HG03460 (cell line): ENCODE data around the gene HOXC9.

Experiments used
- ATAC-seq: cut with Tn5 transposase; IDR thresholded peaks from one replicate; pipeline ENCODE4 v1.9.1; 2021; ENCODE audit not compliant: unreplicated experiment

The HOXC9 gene

DNA sequence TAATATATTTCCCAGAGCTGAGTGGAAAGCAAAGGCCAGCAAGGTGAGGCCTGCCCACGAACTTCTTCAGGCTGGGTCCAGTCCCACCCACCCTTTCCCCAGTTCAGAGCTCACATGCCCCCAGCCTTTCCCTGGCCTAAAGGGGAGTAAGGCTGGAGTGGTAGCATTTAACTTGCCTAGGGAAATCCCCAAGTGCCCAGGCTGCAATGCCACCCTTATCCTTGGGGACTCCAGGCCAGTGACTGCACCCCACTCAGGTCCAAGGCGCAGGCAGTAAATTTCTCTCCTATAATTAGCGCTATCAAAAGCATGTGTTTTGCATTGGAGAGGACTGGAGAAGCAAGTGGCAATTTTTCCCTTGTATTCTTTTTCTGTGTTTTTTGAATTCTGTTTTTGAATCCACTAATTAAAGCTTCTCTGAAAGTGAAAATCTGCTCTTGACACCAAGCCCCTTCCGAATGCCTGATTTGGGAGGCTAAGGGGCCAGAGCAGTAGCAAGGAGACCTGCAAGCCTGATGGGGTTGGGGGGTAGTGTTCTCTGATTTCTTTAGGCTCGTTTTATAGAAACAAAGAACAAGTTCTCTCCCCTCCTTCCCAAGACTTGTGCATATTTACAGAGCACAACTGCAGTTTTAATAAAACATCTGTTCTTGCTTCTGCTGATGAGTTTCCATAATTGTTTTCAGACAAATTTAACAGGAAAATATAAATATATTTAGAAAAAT lies 24.8 kb downstream of the HOXC9 start:
- no peak for ATAC-seq

DNA sequence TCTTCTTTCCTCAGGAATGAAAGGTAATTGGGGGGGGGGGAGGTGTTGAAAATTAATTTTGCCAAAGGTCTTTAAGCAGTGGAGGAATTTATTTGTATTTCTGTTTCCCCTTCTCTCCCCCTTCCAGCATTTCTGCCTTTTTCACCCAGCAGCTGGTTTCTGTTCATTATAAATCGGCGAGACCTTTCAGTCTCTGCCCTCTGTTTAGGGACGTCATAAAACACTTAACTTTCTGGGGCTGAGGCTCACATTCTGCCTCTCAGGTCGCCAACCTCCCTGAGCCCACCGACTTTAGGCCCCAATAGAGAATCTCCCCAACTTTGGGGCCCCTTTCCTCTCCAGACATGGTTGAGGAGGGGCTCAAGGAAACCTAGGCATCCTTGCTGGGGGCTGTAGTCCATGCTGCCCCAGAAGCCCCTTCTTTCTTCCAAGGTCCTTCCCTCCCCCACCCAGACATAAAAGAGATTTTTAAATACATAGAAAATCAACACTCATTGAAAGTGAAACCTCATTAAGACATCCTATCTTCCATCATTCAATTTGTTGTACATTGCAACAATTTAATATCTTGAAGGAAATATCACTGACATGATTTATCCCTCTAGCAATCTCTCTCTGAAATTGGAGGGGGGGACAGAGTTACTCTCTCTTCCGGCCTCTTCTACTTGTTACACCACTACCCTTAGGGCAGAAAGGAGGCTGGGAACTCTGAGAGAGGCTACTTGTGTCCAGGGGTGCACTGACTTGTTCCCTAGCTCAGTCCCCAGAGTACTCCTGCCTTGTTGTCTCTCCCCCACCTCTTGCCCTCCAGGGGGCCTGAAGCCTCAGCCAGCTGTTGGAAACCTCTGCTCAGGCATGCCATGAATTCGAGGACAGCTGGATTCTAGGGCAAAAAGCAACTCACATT lies 25.8 kb downstream of the HOXC9 start:
- no peak for ATAC-seq

DNA sequence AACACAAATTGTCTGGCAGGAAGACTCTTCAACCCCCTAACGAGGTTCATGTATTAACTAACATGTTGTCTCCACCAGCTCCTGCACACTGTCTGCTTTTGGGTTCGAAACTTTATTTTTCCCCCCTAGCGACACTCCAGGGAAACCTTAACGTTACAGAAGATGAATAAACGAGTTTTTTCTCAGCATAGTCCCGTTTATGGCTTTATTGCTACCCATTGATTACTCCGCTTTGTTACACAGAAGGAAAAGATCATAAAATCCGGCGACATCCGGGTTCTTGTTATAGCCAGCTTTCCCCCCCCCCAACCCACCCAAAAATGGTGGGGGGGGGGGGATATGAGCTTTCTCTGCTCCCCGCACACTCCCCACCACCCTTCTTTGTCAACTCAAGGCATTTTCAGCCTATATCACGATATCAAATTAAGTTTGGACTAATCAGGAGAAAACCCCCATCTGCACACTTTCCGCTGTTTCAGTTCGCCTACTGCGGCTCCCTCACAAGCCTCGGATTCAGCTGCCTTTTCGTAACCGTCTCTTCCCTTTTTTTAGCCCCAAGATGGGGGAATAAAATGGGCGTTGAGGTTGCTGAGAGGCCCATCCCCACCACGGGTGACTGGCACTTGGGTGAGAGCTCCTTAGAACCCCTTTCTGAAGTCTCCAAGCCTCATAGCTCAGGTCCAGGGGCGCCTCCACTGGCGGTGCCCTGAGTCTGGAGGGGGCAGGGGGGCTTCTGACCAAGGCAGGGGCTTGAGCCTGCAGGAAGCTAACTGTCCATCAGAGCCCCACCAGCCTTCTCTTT lies 26.9 kb downstream of the HOXC9 start:
- no peak for ATAC-seq

DNA sequence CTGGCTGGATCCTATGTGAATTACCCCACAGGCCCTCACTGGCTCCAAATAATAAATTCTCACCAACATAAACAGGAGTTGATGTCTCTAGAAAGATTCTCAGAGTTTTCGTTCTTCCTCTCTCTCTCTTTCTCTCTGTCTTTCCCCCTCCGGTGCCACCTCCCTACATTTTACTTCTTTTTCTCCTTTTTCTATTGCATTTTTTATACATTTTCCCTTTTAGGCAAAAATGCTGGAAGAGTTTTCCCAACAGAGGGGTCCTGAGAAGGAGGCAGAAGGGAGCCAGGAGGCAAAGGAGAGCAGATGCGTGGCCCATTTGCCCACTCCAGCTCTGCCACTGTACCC lies 27.5 kb downstream of the HOXC9 start:
- no peak for ATAC-seq

DNA sequence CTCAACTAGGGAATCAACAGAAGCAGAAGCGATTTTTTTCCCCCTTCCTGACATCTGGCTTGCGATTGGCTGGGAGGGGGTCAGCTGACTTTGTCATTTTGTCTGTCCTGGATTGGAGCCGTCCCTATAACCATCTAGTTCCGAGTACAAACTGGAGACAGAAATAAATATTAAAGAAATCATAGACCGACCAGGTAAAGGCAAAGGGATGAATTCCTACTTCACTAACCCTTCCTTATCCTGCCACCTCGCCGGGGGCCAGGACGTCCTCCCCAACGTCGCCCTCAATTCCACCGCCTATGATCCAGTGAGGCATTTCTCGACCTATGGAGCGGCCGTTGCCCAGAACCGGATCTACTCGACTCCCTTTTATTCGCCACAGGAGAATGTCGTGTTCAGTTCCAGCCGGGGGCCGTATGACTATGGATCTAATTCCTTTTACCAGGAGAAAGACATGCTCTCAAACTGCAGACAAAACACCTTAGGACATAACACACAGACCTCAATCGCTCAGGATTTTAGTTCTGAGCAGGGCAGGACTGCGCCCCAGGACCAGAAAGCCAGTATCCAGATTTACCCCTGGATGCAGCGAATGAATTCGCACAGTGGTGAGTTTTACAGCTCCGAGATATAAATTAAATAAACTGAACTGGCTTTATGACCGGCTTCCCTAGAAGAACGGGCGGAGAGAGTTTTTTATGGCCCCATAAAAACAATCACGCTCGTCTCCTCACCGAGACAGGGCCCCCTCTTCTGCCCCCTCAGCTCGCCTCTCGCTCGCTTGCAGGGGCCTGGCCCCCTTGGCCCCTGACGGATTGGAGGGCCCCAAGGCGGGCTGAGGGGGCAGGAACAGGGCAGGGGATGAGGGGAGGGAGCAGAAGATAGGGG lies 28.6 kb downstream of the HOXC9 start, which contains the start of gene HOXC6:
Gene HOXC6 (plus strand): TSS at position 127 of the 888 bp plus-strand sequence. CDS start 82 bp downstream, at position 209.
- ATAC-seq, result no peak

DNA sequence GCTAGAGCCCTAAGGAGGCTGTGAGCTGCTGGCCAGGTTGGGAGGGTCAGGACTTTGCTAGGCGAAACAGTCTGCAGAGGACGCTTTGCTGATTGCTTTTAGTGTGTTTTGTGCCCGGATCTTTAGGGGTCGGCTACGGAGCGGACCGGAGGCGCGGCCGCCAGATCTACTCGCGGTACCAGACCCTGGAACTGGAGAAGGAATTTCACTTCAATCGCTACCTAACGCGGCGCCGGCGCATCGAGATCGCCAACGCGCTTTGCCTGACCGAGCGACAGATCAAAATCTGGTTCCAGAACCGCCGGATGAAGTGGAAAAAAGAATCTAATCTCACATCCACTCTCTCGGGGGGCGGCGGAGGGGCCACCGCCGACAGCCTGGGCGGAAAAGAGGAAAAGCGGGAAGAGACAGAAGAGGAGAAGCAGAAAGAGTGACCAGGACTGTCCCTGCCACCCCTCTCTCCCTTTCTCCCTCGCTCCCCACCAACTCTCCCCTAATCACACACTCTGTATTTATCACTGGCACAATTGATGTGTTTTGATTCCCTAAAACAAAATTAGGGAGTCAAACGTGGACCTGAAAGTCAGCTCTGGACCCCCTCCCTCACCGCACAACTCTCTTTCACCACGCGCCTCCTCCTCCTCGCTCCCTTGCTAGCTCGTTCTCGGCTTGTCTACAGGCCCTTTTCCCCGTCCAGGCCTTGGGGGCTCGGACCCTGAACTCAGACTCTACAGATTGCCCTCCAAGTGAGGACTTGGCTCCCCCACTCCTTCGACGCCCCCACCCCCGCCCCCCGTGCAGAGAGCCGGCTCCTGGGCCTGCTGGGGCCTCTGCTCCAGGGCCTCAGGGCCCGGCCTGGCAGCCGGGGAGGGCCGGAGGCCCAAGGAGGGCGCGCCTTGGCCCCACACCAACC lies 29.8 kb downstream of the HOXC9 start:
- no peak for ATAC-seq

DNA sequence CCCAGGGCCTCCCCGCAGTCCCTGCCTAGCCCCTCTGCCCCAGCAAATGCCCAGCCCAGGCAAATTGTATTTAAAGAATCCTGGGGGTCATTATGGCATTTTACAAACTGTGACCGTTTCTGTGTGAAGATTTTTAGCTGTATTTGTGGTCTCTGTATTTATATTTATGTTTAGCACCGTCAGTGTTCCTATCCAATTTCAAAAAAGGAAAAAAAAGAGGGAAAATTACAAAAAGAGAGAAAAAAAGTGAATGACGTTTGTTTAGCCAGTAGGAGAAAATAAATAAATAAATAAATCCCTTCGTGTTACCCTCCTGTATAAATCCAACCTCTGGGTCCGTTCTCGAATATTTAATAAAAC lies 30.5 kb downstream of the HOXC9 start:
- ATAC-seq, result no peak

DNA sequence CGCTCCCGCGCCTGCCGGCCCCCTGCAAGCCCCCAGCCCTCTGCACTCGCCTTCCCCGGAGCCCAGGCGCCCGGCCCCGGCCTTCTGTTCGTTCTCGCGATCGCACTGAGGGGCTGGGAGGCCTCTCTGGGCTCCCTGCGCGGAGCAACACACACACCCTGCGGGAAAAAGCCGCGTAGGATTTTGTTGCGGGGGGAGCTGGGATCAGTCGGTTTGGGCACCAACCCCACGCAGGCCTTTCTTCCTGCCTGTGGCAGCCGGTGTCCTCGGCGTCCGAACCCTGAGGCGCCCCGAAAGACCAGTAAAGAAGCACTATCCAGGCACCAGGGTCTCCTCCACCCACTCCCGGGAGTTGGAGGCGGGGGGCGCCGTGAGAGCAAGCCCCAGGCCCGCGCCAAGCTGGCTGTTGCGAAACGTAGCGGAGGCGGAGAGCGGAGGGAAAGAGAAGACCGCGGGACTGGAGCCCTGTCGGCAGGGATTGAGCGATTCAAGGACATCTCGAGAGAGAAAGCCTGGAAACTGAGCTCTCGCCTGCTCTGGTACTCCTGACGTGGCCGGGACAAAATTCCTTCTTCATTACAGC lies 31.0 kb downstream of the HOXC9 start:
- ATAC-seq, result no peak

DNA sequence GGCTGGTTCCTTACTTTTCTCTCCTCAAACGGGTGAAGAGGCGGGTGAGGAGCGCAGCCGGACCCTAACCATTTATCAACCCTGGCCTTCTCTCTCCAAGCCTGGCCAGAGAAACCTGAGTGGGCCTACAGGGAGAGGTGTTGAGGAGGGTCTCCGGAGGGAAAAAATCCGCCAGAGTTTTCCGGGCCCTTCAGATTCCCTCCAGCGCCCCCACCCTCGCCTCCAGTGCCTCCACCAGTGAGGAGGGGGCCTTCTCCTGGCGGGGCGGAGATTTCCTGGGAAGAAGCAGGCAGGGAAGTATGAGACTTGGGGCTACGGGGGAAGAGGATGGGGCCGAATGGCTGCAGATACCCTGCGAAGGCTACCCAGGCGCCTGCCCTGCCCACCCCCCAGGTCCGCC lies 31.5 kb downstream of the HOXC9 start:
- no peak for ATAC-seq

DNA sequence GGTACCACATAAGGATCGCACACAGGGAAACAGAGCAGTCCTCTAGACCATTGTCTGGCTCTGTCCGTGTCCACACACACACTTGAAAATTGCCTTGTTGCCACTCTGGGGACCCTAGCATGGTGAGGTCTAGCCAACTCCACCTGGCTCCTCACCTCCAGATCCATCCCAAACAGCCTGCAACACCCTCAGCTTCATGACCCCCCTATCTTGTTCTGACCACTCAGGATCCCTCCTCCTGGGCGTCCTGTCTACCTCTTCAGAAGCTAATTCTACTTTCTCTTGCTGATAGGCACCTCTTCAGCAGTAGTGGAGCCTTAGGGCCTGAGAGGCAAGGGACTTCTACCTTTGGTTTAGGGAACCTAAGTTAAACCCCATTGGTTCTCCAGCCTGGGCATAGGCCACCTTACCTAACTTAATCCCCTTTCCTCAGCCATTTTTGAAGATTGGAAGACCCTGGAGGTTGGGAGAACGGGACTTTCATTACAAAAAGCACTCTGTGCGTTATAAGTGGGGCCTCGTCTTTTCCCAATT lies 32.2 kb downstream of the HOXC9 start:
- no peak for ATAC-seq

DNA sequence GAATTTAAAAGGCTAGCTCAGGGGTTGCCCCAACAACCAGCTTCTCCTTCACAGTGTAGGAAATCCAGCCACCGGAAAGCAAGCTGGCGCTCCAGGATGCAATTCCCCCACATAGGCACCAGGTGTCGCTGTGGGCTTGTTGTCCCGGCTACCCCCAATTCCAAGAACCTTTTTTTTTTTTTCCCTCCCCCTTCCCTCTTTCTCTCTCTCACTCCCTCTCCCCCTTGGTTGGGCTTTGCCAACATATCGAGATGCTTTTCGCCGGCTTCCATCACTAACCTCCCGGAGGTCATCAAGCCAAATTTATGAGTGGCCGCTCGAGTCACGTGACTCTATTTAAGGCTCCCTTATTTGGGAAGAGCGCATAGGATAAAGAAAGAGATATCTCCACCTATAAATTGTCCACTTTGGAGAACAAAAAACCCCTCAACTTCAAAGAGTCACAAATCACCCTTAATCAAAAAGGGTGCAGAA lies 32.7 kb downstream of the HOXC9 start, which contains the start of gene HOXC5:
Gene HOXC5 (plus strand): TSS at position 424 of the 474 bp plus-strand sequence. CDS start 73 bp downstream, outside the sequence.
- ATAC-seq, result no peak

DNA sequence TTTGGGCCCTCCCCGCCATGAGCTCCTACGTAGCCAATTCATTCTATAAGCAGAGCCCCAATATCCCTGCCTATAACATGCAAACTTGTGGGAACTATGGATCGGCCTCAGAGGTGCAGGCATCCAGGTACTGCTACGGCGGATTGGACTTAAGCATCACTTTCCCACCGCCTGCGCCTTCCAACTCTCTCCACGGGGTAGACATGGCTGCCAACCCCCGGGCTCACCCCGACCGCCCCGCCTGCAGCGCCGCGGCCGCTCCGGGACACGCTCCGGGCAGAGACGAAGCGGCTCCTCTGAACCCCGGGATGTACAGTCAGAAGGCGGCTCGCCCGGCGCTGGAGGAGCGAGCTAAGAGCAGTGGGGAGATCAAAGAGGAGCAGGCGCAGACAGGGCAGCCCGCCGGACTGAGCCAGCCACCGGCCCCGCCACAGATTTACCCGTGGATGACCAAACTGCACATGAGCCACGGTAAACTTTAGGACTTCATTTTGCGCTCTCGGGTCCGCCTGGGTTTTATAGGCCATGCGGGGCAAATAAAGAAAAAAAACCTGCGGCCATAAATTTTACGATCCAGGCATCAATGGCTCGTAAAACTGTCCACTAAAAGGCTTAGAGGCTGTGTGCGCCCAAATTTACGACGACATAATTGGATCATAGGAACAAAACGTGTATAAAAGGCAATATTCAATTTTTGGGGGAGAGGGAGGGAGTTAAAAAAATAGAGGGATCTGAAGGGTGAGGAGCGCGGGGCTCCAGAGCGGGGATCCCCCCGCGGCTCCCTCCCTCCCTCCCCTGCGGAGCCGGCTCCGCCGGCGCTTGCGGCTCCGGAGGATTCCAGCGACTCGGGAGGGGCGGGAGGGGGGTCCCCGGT lies 33.4 kb downstream of the HOXC9 start:
- ATAC-seq, result no peak

DNA sequence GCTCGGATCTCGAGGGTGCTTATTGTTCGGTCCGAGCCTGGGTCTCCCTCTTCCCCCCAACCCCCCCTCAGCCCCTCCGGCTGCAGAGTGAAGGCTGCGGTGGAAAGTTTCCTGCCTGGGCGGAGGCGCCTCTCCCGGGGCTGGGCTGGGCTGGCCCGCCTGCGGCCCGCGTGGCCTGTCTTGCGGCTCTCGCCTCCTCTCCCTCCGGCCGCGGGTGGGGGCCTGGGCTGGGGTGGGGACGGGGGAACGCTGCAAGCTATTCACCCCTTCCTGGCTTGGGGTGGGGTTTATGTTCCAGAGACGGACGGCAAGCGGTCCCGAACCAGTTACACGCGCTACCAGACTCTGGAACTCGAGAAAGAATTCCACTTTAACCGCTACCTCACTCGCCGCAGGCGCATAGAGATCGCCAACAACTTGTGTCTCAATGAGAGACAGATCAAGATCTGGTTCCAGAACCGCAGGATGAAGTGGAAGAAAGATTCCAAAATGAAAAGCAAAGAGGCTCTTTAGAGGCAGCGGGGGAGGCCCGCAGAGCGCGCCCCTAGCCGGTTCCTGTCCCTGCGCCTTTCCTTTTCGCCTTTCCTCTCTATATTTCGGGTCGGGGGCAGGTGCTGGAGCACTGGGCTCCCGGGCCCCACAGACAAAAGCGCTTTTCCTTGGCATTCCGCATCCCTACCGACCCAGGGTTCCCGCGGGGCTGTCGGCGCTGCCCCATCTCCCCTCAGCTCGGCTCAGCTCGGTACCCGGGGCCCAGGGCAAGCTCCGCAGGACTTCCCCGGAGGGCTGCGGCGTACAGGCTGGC lies 34.2 kb downstream of the HOXC9 start:
- ATAC-seq, result no peak

DNA sequence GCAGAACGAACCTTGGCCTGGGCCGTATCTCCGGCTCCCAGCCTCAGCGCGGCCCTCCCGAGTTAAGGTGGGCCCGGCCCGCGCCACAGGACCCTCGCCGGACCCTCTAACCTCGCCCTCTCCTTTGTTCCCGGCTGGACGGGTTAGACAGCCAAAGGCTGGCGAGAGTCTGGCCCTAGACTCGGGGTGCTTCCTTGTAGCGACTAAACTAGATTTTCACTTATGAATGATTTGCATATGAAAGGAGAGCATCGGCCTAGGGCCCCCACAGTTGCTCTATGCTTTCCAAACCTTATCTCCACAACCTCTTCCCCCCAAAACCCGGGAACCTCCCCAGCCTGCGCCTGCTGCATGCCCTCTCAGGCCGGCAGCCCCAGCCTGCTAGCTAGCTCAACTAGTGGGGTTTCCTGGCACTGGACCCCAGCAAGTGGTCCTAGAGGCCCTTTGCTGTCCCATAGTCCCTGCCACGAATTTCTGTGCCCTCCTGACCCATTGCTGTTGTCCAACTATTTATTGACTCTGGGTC lies 34.9 kb downstream of the HOXC9 start:
- ATAC-seq, result no peak

DNA sequence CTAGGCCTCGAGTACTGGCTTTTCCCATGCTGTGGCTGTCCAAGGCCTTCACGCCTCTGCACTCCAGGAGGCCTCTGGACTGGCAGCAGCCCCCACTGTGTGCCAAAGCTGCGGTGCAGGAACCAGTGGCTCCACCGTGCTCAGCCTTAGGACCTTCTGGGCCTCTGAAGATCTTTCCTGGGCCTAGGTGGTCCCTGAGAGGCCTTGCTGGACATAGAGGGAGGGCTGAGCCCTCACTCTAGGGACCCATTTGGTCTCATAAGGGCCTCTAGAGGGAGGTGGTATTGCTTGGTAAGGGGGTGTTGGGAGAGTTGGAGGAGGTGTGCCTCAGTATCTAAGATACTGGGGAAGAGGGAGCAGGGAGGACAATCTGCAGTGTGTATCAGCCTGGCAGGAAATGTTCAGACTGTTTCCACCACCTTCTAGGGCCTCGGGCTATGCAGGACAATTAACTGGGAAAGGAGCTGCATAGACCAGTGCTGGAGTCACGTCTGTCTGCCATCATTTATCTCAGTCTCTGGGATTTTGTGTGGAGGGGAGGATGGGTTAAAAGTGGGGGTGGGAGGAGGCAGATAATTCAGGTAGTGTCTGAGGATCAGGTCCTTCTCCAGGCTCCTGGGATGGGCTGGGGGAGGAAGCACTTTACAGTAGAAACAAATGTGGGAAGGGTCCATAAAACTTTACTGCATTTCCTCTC lies 35.8 kb downstream of the HOXC9 start:
- ATAC-seq, result no peak
